ENCODE data around the gene DGKI. TPM values are rescaled to one million over a fixed set of nuclear protein-coding genes. Genes with fewer than 3 reads are reported as not detected.
"Not testable (repeated sequence)": the region's sequence is repeated elsewhere in the genome, so short reads cannot be mapped to it uniquely, and the experiment has no call there.

Gene DGKI
- polyA plus RNA-seq, 2 donors = 0.09 to 0.12 TPM

- Histone ChIP-seq H3K27me3 (ENCODE audit: control insufficient read depth in 1 of 2, insufficient read depth in 2 of 2, low read length in 2 of 2) (no peaks in the 10 kb centered on the region), H3K4me1 (ENCODE audit: control insufficient read depth in 2 of 2, insufficient read depth in 2 of 2, low read length in 1 of 2) (no peaks in the 10 kb centered on the region), H3K9me3 (ENCODE audit: control insufficient read depth in 2 of 2, insufficient read depth in 1 of 2, low read depth in 1 of 2, low read length in 1 of 2) (no peaks in the 10 kb centered on the region), H3K4me3 (ENCODE audit: low read depth in 1 of 2, low read length in 2 of 2) (no peak overlapping the region), H3K27ac (ENCODE audit: low read depth in 2 of 2, low read length in 1 of 2) (no peak overlapping the region), H3K36me3 (ENCODE audit: control insufficient read depth in 2 of 2, insufficient read depth in 2 of 2, low read length in 1 of 2) (no peaks in the 10 kb centered on the region)
- 22 to 37% methylated on average over 4 of the region's 4 CpGs for WGBS, 2 donors
Measured at GRCh38 chr7:137462074-137462715, 384.6 kb downstream of the DGKI start.

- no peaks in the 10 kb centered on the region for H3K27me3 ChIP-seq (ENCODE audit: control insufficient read depth in 1 of 2, insufficient read depth in 2 of 2, low read length in 2 of 2)
- no peak overlapping the region for H3K27ac ChIP-seq (ENCODE audit: low read depth in 2 of 2, low read length in 1 of 2)
- H3K4me3 ChIP-seq (ENCODE audit: low read depth in 1 of 2, low read length in 2 of 2) = no peak overlapping the region
Measured at GRCh38 chr7:137458399-137458798, 388.4 kb downstream of the DGKI start.

GRCh38 chr7:137454767-137455166, 392.0 kb downstream of the DGKI start:
- H3K9me3 ChIP-seq (ENCODE audit: control insufficient read depth in 2 of 2, insufficient read depth in 1 of 2, low read depth in 1 of 2, low read length in 1 of 2) = no peaks in the 10 kb centered on the region
- H3K27me3 ChIP-seq (ENCODE audit: control insufficient read depth in 1 of 2, insufficient read depth in 2 of 2, low read length in 2 of 2) = no peaks in the 10 kb centered on the region
- no peak overlapping the region for H3K4me3 ChIP-seq (ENCODE audit: low read depth in 1 of 2, low read length in 2 of 2)
- H3K36me3 ChIP-seq (ENCODE audit: control insufficient read depth in 2 of 2, insufficient read depth in 2 of 2, low read length in 1 of 2) = no peaks in the 10 kb centered on the region
- no peak overlapping the region for H3K27ac ChIP-seq (ENCODE audit: low read depth in 2 of 2, low read length in 1 of 2)
- WGBS, 2 donors = 31 to 35% methylated on average over 6 of the region's 6 CpGs
- no peaks in the 10 kb centered on the region for H3K4me1 ChIP-seq (ENCODE audit: control insufficient read depth in 2 of 2, insufficient read depth in 2 of 2, low read length in 1 of 2)

More at GRCh38 chr7:137458399-137458798, 388.4 kb downstream of the DGKI start:
- WGBS, 2 donors = 85 to 93% methylated on average over 2 of the region's 2 CpGs
- Histone ChIP-seq H3K36me3 (ENCODE audit: control insufficient read depth in 2 of 2, insufficient read depth in 2 of 2, low read length in 1 of 2) (no peaks in the 10 kb centered on the region), H3K4me1 (ENCODE audit: control insufficient read depth in 2 of 2, insufficient read depth in 2 of 2, low read length in 1 of 2) (no peaks in the 10 kb centered on the region), H3K9me3 (ENCODE audit: control insufficient read depth in 2 of 2, insufficient read depth in 1 of 2, low read depth in 1 of 2, low read length in 1 of 2) (no peaks in the 10 kb centered on the region)

- no peaks in the 10 kb centered on the region for H3K36me3 ChIP-seq (ENCODE audit: control insufficient read depth in 2 of 2, insufficient read depth in 2 of 2, low read length in 1 of 2)
- H3K27me3 ChIP-seq (ENCODE audit: control insufficient read depth in 1 of 2, insufficient read depth in 2 of 2, low read length in 2 of 2) = no peaks in the 10 kb centered on the region
- WGBS, 2 donors = 2 to 3% methylated on average over 5 of the region's 5 CpGs
- H3K9me3 ChIP-seq (ENCODE audit: control insufficient read depth in 2 of 2, insufficient read depth in 1 of 2, low read depth in 1 of 2, low read length in 1 of 2) = no peaks in the 10 kb centered on the region
- H3K27ac ChIP-seq (ENCODE audit: low read depth in 2 of 2, low read length in 1 of 2) = no peak overlapping the region
- H3K4me1 ChIP-seq (ENCODE audit: control insufficient read depth in 2 of 2, insufficient read depth in 2 of 2, low read length in 1 of 2) = no peaks in the 10 kb centered on the region
- no peak overlapping the region for H3K4me3 ChIP-seq (ENCODE audit: low read depth in 1 of 2, low read length in 2 of 2)
Measured at GRCh38 chr7:137454246-137454724, 392.5 kb downstream of the DGKI start.

GRCh38 chr7:137453356-137453755, 393.4 kb downstream of the DGKI start:
- Histone ChIP-seq H3K36me3 (ENCODE audit: control insufficient read depth in 2 of 2, insufficient read depth in 2 of 2, low read length in 1 of 2) (no peaks in the 10 kb centered on the region), H3K9me3 (ENCODE audit: control insufficient read depth in 2 of 2, insufficient read depth in 1 of 2, low read depth in 1 of 2, low read length in 1 of 2) (no peaks in the 10 kb centered on the region), H3K4me3 (ENCODE audit: low read depth in 1 of 2, low read length in 2 of 2) (no peak overlapping the region), H3K4me1 (ENCODE audit: control insufficient read depth in 2 of 2, insufficient read depth in 2 of 2, low read length in 1 of 2) (no peaks in the 10 kb centered on the region), H3K27me3 (ENCODE audit: control insufficient read depth in 1 of 2, insufficient read depth in 2 of 2, low read length in 2 of 2) (no peaks in the 10 kb centered on the region), H3K27ac (ENCODE audit: low read depth in 2 of 2, low read length in 1 of 2) (no peak overlapping the region)
- 49 to 55% methylated on average over 2 of the region's 2 CpGs for WGBS, 2 donors

GRCh38 chr7:137449016-137449415, 397.8 kb downstream of the DGKI start:
- Histone ChIP-seq H3K9me3 (ENCODE audit: control insufficient read depth in 2 of 2, insufficient read depth in 1 of 2, low read depth in 1 of 2, low read length in 1 of 2) (no peaks in the 10 kb centered on the region), H3K4me1 (ENCODE audit: control insufficient read depth in 2 of 2, insufficient read depth in 2 of 2, low read length in 1 of 2) (no peaks in the 10 kb centered on the region), H3K4me3 (ENCODE audit: low read depth in 1 of 2, low read length in 2 of 2) (no peak overlapping the region), H3K36me3 (ENCODE audit: control insufficient read depth in 2 of 2, insufficient read depth in 2 of 2, low read length in 1 of 2) (no peaks in the 10 kb centered on the region), H3K27ac (ENCODE audit: low read depth in 2 of 2, low read length in 1 of 2) (no peak overlapping the region), H3K27me3 (ENCODE audit: control insufficient read depth in 1 of 2, insufficient read depth in 2 of 2, low read length in 2 of 2) (no peaks in the 10 kb centered on the region)
- 82 to 87% methylated on average over 4 of the region's 4 CpGs for WGBS, 2 donors

GRCh38 chr7:137448572-137448971, 398.2 kb downstream of the DGKI start:
- H3K4me1 ChIP-seq (ENCODE audit: control insufficient read depth in 2 of 2, insufficient read depth in 2 of 2, low read length in 1 of 2); H3K27ac ChIP-seq (ENCODE audit: low read depth in 2 of 2, low read length in 1 of 2); H3K4me3 ChIP-seq (ENCODE audit: low read depth in 1 of 2, low read length in 2 of 2); H3K36me3 ChIP-seq (ENCODE audit: control insufficient read depth in 2 of 2, insufficient read depth in 2 of 2, low read length in 1 of 2); H3K27me3 ChIP-seq (ENCODE audit: control insufficient read depth in 1 of 2, insufficient read depth in 2 of 2, low read length in 2 of 2); H3K9me3 ChIP-seq (ENCODE audit: control insufficient read depth in 2 of 2, insufficient read depth in 1 of 2, low read depth in 1 of 2, low read length in 1 of 2): not testable (repeated sequence)
- 86 to 93% methylated on average over 1 of the region's 1 CpG for WGBS, 2 donors

- 64 to 67% methylated on average over 3 of the region's 3 CpGs for WGBS, 2 donors
- Histone ChIP-seq H3K27ac (ENCODE audit: low read depth in 2 of 2, low read length in 1 of 2) (no peak overlapping the region), H3K4me1 (ENCODE audit: control insufficient read depth in 2 of 2, insufficient read depth in 2 of 2, low read length in 1 of 2) (no peaks in the 10 kb centered on the region), H3K4me3 (ENCODE audit: low read depth in 1 of 2, low read length in 2 of 2) (no peak overlapping the region), H3K36me3 (ENCODE audit: control insufficient read depth in 2 of 2, insufficient read depth in 2 of 2, low read length in 1 of 2) (no peaks in the 10 kb centered on the region), H3K27me3 (ENCODE audit: control insufficient read depth in 1 of 2, insufficient read depth in 2 of 2, low read length in 2 of 2) (no peaks in the 10 kb centered on the region), H3K9me3 (ENCODE audit: control insufficient read depth in 2 of 2, insufficient read depth in 1 of 2, low read depth in 1 of 2, low read length in 1 of 2) (no peaks in the 10 kb centered on the region)
Measured at GRCh38 chr7:137446025-137446424, 400.7 kb downstream of the DGKI start.

GRCh38 chr7:137445268-137445667, 401.5 kb downstream of the DGKI start:
- WGBS, 2 donors = 86 to 95% methylated on average over 1 of the region's 1 CpG

GRCh38 chr7:137443616-137444015, 403.2 kb downstream of the DGKI start:
- Histone ChIP-seq H3K4me1 (ENCODE audit: control insufficient read depth in 2 of 2, insufficient read depth in 2 of 2, low read length in 1 of 2) (no peaks in the 10 kb centered on the region), H3K27me3 (ENCODE audit: control insufficient read depth in 1 of 2, insufficient read depth in 2 of 2, low read length in 2 of 2) (no peaks in the 10 kb centered on the region), H3K9me3 (ENCODE audit: control insufficient read depth in 2 of 2, insufficient read depth in 1 of 2, low read depth in 1 of 2, low read length in 1 of 2) (no peaks in the 10 kb centered on the region), H3K27ac (ENCODE audit: low read depth in 2 of 2, low read length in 1 of 2) (no peak overlapping the region), H3K4me3 (ENCODE audit: low read depth in 1 of 2, low read length in 2 of 2) (no peak overlapping the region), H3K36me3 (ENCODE audit: control insufficient read depth in 2 of 2, insufficient read depth in 2 of 2, low read length in 1 of 2) (no peaks in the 10 kb centered on the region)
- 48 to 50% methylated on average over 2 of the region's 2 CpGs for WGBS, 2 donors

More at GRCh38 chr7:137445268-137445667, 401.5 kb downstream of the DGKI start:
- H3K4me3 ChIP-seq (ENCODE audit: low read depth in 1 of 2, low read length in 2 of 2) = no peak overlapping the region
- no peaks in the 10 kb centered on the region for H3K27me3 ChIP-seq (ENCODE audit: control insufficient read depth in 1 of 2, insufficient read depth in 2 of 2, low read length in 2 of 2)
- H3K36me3 ChIP-seq (ENCODE audit: control insufficient read depth in 2 of 2, insufficient read depth in 2 of 2, low read length in 1 of 2) = no peaks in the 10 kb centered on the region
- no peaks in the 10 kb centered on the region for H3K9me3 ChIP-seq (ENCODE audit: control insufficient read depth in 2 of 2, insufficient read depth in 1 of 2, low read depth in 1 of 2, low read length in 1 of 2)
- no peak overlapping the region for H3K27ac ChIP-seq (ENCODE audit: low read depth in 2 of 2, low read length in 1 of 2)
- H3K4me1 ChIP-seq (ENCODE audit: control insufficient read depth in 2 of 2, insufficient read depth in 2 of 2, low read length in 1 of 2) = no peaks in the 10 kb centered on the region
